Stimulated activated CD8-positive, alpha-beta memory T cell treated with anti-CD3 and anti-CD28 coated beads, Interleukin-4, amount 100 ng/mL, for 48 hours (primary cell): Measurements from ENCODE around the gene SLC28A2.
A peak's percentile ranks its signal among the peaks of the same experiment; 100 is the strongest.
"Not testable (repeated sequence)": the region's sequence is repeated elsewhere in the genome, so short reads cannot be mapped to it uniquely, and the experiment has no call there.

Experiments
- DNase-seq: peaks from one replicate; pipeline ENCODE4 v3.0.0-alpha.2; 2020

SLC28A2 gene, protein sequence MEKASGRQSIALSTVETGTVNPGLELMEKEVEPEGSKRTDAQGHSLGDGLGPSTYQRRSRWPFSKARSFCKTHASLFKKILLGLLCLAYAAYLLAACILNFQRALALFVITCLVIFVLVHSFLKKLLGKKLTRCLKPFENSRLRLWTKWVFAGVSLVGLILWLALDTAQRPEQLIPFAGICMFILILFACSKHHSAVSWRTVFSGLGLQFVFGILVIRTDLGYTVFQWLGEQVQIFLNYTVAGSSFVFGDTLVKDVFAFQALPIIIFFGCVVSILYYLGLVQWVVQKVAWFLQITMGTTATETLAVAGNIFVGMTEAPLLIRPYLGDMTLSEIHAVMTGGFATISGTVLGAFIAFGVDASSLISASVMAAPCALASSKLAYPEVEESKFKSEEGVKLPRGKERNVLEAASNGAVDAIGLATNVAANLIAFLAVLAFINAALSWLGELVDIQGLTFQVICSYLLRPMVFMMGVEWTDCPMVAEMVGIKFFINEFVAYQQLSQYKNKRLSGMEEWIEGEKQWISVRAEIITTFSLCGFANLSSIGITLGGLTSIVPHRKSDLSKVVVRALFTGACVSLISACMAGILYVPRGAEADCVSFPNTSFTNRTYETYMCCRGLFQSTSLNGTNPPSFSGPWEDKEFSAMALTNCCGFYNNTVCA

DNA sequence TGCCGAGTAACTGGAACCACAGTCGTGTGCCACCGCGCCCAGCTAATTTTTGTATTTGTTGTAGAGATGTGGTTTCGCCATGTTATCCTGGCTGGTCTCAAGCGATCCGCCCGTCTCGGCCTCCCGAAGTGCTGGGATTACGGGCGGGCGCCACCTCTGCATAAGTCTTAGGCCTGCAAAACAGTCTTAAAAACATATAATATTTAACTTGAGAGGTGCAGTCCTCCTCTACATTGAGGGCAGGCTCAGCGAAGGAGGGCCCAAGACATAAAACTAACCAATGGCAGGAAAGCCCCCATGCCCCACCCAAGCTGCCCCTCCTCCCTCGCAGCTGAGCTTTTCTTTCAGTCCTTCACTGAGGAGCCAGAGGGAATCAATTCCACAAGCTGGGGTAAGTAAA, at the start of gene SLC28A2:
TSS of gene SLC28A2 (plus strand) at position 347 of the 400 bp plus-strand sequence. CDS start 982 bp downstream, outside the sequence.
- no peak for DNase-seq

DNA sequence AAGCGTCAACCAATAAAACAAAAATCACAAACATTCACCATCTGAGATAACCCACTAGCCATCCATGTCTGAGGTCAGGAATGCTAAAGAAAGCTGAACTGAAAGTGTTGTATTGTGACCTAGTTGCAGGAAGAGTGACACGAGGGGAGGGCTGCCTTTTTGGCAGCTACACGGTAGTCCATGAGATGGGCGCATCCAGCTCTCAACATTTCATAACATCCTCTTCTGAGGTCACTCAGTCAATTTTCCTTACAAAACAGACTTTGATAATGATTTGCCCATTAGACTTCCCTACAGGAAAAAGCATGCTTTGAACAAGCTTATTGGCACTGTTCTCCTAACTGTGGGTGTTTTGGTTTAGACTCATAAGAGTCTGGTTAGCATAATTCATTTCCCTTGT, 48.9 kb upstream of the SLC28A2 start:
- no peak for DNase-seq

DNA sequence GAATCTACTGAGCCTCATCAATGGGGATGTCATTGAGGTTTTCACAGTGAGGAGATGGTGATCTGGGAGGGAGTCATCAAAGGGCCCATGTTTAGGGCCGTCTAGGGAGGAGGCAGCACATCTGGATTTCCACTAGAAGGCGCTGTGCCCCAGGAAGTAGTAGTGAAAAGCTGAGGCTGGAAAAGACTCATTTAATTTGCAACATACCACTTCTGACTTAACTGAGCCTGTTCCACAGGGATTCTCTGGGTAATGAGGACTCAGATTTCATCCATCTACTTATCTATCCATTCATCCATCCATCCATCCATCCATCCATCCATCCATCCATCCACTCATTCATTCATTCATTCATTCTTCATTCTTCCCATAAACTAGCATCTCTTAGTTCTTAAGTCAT, 46.8 kb upstream of the SLC28A2 start:
- peak; percentile 75 for DNase-seq

DNA sequence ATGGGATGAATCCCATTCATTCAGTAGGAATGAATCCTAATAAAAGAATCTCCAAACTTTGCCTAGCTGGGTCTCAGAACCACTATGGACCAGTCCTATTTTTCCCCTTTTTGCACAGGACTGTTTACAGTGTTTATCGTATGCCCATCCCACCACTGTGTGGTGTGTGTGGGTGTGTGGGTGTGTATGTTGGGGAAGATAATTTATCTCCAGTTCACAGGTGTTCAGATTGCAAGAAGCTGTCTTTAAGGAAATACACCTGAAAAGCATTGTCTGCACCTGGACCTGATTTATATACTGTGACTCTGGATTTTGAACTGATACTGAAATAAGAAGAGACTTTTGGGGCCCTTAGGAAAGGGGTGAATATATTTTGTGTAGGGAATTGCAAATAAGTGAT, 39.5 kb upstream of the SLC28A2 start:
- DNase-seq, result no peak

DNA sequence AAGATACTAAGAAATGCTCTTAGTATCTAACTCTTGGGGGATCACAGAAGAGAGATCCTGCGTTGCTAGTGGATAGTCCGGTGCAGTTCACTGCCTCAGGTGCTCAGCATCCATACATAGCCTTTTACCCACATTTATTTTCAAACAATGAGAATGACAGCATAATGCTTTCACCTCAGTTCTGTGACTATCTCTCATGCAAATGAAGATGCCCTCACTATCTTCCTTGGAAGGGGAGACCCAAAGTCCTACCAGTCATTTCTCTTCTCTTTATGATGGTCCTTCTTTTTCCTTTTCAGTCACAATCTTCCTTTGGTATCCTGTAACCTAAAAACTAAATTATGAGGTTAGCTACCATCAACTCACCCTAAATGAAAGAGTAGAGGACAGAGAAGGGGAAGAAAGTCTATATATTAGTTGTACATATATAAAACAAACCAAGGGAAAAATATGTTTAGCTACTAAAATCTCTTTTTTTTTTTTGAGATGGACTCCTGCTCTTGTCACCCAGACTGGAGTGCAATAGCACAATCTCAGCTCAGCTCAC, 30.9 kb upstream of the SLC28A2 start:
- no peak for DNase-seq

DNA sequence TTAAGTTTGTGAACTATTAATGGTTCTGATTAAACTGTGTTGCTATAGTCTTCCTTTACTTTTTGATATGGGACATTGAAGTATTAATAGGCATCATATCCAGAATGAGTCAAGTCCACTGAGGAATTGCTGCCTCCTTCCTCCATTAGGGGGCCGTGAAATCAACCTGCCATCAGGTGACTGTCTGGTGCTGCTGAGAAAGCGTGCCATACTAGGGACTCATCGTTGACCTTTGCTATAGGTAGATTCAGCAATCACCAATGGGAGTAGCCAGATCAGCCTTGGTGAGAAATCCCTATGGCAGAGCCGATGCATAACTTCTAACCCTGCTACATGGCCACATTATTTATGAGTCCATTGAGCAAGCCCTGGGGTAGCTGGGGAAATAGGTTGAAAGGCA, 30.1 kb upstream of the SLC28A2 start:
- no peak for DNase-seq

DNA sequence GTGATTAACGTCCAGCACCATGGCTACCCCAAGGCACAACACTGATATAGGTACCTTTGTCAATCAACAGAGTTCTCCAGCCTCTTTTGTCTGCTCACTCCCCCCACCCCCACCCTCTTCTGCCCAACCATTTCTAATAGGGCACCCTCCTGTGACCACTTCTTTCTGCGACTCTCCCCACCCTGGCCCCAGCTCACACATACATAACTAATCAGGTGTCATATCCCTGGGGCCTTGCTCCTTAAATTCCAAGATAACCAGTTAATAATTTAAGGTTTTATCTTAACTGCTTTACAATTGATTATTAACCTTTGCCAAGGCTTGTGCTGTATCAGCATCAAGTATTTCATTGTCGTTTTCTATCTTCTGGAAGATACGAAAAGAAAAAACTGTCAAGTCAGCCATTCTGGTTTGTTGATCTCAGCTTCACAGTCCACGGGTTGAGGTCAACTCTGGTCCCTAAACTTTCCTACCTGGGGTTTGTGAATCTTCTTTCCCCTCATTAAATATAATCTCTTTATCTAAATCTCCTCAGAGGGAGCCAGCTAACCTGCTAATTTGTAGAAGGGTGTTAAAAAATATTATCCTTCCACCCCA, 27.3 kb upstream of the SLC28A2 start:
- DNase-seq, result no peak

DNA sequence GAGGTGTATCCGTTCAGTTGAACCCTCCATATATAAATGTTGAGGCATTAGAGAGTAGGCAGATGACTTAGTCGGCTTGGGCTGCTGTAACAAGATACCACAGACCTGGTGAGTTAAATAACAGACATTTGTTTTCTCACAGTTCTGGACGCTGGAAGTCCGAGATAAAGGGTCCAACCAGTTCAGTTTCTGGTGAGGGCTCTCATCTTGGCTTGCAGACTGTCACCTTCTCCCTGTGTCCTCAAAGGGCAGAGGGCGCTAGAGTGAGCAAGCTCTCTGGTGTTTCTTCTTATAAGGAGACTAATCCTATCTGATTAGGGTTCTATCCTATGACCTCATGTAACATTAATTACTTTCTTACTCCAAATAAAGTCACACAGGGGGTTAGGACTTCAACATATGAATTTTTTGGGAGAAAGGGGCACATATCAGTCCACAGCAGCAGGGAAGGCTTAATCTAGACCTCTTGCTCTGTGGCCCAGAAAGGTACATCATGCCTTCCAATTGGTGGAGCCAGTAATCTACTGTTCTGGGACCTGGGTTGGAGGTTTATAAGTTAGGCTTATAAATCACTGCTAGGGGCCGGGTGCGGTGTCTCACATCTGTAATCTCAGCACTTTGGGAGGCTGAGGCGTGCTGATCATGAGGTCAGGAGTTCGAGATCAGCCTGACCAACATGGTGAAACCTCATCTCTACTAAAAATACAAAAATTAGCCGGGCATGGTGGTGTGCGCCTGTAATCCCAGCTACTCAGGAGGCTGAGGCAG, 26.3 kb upstream of the SLC28A2 start:
- DNase-seq, result no peak

DNA sequence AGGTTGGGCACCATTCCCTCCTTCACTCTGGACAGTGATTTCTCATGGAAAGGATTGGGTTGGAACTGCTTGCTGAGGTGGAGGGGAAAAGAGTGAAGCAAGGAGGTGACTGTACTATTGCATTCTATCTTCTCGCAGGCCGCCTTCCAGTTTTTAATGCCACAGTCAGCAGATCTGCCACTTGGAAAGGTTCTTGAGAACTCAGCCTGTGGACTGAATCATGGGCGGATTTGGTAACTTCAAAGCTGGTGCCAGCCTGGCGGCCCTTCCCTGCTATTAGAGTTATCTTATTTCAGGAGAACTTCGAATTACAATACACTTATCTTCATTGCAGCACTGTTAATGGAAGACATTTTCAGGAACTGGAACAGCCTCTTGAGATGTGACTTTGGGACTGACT, 23.1 kb upstream of the SLC28A2 start:
- DNase-seq, result no peak

DNA sequence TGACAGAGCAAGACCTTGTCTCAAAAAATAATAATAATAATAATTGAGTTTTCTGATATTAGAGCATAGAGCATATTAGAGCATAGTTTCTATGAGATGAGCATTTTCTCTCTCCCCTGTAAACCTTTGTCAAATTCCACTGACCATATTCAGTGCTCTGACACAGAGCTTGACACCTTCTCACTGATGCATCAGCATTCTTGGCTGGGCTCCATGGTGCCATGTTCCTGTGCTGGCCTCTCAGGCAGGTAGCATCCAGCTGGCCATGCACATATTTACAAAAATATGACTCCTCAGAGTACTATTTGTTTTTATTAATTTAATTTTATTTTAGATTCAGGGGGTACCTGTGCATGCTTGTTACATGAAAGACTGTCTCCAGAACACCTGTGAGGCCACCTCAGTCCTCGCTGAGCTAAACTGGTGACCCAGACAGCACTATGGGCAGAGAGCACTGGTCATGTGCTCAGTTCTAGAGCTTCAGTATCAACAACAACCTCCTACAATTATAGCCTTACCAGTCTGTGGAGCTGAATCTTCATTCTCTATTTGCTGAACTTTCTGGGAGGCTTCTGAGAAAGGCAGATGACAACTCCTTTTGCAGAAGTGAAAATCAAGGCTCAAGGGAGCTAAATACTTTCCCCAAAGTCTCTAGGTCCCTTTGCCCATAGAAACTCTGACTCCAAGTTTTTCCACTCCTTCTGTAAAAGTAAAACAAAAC, 21.6 kb upstream of the SLC28A2 start:
- no peak for DNase-seq

DNA sequence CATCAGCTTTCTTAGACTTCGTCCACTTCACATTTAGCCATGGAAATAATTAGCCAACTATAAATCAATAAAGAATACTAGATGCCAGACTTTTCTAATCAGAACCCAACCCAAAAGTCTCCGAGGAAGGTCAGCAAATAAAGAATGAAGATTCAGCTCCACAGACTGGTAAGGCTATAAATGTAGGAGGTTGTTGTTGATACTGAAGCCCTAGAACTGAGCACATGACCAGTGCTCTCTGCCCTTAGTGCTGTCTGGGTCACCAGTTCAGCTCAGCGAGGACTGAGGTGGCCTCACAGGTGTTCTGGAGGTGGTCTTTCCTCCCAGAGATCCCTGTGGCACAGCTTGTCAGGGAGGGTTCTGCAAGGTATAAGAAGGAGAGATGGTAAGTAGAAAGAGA, 20.9 kb upstream of the SLC28A2 start:
- no peak for DNase-seq

DNA sequence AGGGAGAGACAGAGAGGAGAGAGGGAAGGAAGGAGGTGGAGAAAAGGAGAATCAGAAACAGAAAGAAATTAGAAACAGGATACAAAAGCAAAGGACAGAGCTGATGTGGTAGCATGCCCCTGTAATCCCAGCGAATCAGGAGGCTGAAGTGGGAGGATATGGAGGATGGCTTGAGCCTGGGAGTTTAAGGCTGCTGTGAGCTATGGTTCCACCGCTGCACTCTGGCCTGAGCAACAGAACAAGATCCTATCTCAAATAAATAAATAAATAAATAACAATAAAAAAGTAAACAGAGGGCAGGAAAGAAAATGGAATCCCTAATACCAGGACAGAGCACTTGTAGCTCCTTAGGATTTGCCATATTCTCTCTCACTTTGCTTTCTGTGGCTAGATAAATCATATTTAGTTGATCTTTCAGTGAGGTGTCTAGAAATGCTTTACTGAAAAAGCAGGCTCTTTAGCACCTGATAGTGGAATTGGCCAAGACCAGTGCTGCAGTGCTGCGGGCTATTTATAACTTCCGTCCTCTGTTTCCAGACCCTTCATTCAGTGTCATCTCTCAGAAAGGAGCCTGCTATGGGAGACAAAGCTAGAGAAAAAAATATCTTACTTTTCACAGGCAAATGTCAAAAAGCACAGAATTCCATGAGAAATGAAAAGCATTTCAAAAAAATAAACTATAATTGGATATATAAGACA, 20.0 kb upstream of the SLC28A2 start:
- no peak for DNase-seq

DNA sequence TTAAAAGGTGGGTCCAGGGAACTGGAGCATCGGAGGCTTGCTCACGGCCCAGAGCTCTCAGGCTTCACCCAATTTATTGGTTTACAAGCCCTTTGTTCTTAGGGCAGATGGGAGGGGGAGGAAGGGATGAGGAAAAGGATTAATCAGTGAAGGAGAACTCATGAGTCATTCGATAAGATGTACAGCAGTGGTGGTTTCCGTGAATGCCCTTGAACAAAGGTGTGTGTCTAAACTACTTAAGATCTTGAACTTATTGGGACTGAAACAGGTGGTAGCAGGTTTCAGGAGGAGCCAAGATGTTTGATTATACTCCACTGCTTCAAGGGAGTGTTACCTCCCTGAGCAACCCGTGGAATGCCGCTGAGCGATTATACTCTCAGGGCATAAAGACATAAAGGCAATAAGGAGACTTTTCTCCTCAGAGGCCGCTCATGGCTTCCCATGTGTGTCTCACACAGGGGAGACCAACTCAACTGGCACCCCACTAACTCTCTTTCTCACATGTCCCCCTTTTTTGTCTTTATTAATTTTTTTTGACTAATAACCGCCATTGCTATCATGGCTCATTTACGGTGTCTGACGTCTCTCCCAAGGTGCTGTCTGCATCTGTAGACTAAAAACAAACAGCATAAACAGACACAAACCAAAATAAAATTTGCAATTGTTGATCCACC, 17.3 kb upstream of the SLC28A2 start:
- DNase-seq, result no peak

DNA sequence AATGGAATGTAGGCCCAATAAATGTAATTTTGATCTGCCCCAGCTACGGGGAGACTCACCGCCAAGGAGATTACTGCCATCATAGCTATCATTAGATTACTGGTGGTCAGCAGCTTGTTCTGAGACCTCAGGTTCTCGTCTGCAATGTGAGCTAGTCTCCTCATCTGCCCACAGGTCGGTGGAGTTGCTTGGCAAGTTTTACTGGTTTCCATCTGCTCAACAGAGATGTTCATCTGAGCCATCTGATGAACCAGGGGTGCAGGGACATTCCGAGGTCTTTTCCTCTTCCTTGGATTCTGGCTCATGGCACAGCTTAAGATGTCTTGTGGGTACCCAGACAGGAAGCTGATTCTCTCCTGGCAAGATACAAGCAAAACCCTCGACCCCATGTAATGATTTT, 15.2 kb upstream of the SLC28A2 start:
- not testable (repeated sequence) for DNase-seq

DNA sequence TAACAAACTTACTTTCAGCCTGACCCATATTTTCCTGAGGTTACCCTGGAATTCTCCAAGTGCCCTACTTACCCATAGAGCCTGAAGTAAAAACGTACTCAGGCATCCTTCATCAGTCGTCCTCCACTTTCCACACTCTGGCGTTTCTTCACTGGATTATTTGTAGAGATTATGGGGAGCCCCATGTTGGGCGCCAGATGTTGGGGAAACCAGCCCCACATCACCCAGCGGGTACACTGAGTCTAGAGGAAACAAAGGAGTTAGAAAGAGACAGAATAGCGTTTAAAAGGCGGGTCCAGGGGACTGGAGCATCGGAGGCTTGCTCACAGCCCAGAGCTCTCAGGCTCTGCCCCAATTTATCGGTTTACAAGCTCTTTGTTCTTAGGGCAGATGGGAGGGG, 9.7 kb upstream of the SLC28A2 start:
- DNase-seq, result peak; percentile 26

DNA sequence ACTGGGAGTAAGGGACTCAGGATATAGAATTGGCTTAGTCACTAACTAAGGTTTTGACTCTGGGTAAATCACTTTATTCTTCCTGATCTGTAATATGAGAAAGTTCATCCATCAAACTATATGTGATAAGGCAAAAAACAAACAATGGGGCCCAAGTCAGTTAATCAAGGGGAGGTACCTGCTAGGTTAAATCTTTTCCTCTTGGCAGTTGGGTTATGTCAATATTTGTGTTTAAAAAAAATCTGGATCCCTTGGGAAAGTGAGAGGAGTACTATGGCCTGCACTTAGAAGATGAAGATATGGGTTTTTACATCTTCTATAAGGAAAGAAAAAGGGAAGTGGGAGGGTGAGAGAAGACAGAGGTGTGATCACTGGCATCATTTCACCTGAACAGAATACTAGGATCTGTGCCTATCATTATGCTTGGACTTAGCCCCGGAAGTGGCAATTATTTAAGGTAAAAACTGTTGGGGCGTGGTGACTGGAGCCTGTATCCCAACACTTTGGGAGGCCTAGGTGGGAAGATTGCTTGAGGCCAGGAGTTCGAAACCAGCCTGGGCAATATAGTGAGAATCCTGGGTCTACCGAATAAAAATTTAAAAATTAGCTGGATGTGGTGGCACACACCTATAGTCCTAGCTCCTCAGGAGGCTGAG, 2.8 kb upstream of the SLC28A2 start:
- DNase-seq, result no peak

DNA sequence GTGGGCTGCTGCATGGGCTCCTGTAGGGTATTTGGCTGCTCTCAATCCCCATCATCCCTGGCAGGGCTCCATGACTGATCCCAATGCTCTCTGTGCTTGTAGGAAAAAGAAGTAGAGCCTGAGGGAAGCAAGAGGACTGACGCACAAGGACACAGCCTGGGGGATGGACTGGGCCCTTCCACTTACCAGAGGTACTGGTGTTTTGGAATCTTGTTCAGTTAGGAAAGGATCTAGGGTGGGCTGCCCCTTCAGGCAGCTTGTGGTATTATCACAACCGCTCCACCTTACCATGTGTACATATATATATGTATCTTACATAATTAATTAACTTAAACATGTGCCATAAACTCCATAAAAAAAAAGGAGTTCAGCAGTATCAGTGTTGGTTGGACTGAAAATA, 1.3 kb downstream of the SLC28A2 start:
- no peak for DNase-seq

DNA sequence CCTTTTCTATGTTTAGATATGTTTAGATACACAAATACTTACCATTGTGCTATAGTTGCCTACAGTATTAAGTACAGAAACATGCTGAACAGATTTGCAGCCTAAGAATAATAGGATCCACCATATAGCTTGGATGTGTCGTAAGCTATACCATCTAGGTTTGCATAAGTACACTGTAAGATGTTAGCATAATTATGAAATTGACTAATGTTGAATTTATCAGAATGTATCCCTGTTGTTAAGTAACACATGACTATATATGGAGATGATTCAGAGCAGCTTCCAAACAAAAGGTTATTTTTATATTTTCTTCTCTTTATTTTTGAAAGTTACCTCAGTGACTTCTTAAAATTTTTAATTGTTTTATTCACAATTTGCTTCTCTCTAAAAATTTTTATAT, 2.4 kb downstream of the SLC28A2 start:
- DNase-seq, result no peak

DNA sequence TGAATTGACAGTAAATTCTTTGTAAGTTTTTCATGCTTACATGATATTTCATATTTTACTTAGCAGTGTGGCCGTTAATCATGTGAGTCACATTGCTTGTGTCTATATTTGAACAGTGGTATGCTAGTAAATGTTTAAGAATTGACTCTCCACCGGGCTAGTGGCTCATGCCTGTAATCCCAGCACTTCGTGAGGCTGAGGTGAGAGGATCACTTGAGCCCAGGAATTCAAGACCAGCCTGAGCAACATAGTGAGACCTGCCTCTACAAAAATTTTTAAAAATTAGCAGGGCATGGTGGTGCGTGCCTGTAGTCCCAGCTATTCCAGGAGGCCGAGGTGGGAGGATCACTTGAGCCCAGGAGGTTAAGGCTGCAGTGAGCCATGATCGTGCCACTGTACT, 2.8 kb downstream of the SLC28A2 start:
- not testable (repeated sequence) for DNase-seq

DNA sequence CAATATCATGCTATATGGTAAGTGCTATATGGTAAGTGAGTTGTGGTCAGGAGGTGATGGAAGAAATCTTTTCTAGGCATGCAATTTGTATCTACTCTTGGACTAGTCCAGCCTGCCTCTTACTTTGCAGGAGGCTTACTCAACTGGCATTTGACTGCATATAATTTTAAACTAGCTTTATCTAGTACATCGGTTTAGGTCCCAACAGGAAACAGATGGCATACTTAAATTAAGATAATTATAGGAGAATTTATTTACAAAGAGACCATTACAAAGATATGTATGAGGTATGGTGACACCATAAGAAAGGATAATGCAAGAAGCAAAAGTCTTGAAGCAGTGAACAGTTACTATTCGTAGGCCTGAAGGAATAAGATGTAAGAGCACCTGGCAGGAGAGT, 7.8 kb downstream of the SLC28A2 start:
- DNase-seq, result no peak
